ENCODE measurements around the gene FLAD1.
"Not testable (repeated sequence)": the region's sequence is repeated elsewhere in the genome, so short reads cannot be mapped to it uniquely, and the experiment has no call there.

Gene FLAD1

GRCh38 chr1:154969860-154970452, 13.2 kb upstream of the FLAD1 start:
- no peak for DNase-seq

GRCh38 chr1:154970631-154971340, 12.4 kb upstream of the FLAD1 start, which contains the start of gene SHC1:
SHC1 (minus strand) TSS chr1:154970747; CDS start chr1:154970526, 221 bp downstream.
- DNase-seq = peak in 1 of 2 donors; percentile 37

- no peak for DNase-seq
Observed at GRCh38 chr1:154971341-154971998, 11.7 kb upstream of the FLAD1 start.

GRCh38 chr1:154972213-154972516, 11.0 kb upstream of the FLAD1 start:
- DNase-seq = no peak

GRCh38 chr1:154972517-154973343, 10.4 kb upstream of the FLAD1 start:
- DNase-seq = no peak

- DNase-seq = peak; percentile 93 to 94
Observed at GRCh38 chr1:154973344-154974101, 9.6 kb upstream of the FLAD1 start.

- peak; percentile 89 to 91 for DNase-seq
Observed at GRCh38 chr1:154974102-154974807, 8.9 kb upstream of the FLAD1 start, which contains the start of gene CKS1B. CKS1B (plus strand) TSS chr1:154974681; CDS start chr1:154974746, 65 bp downstream.

- DNase-seq = peak; percentile 90
Observed at GRCh38 chr1:154974808-154975408, 8.2 kb upstream of the FLAD1 start.

GRCh38 chr1:154975409-154976059, 7.6 kb upstream of the FLAD1 start:
- peak in 1 of 2 donors; percentile 48 for DNase-seq

- DNase-seq = not testable (repeated sequence)
Observed at GRCh38 chr1:154977762-154978161, 5.4 kb upstream of the FLAD1 start.

- DNase-seq = no peak
Observed at GRCh38 chr1:154978360-154978759, 4.8 kb upstream of the FLAD1 start.

GRCh38 chr1:154982341-154982740, 803 bp upstream of the FLAD1 start:
- no peak for DNase-seq

GRCh38 chr1:154983776-154984466, 777 bp downstream of the FLAD1 start:
- no peak for DNase-seq

GRCh38 chr1:154986736-154987135, 3.6 kb downstream of the FLAD1 start:
- DNase-seq = not testable (repeated sequence)

- DNase-seq = no peak
Observed at GRCh38 chr1:154987326-154987725, 4.2 kb downstream of the FLAD1 start.

GRCh38 chr1:154988058-154988954, 5.2 kb downstream of the FLAD1 start:
- no peak for DNase-seq

GRCh38 chr1:154989195-154989860, 6.2 kb downstream of the FLAD1 start:
- DNase-seq = no peak

GRCh38 chr1:154990276-154990675, 7.1 kb downstream of the FLAD1 start:
- no peak for DNase-seq

Data from stimulated activated CD4-positive, alpha-beta T cell treated with anti-CD3 and anti-CD28 coated beads, Interleukin-2, amount 100 ng/mL, for 48 hours (primary cell).